Stimulated activated CD4-positive, alpha-beta T cell treated with anti-CD3 and anti-CD28 coated beads, Interleukin-1b, Interleukin-23, amount 100 ng/mL, for 4 hours (primary cell): ENCODE measurements around the gene ADNP2.

ENCODE experiments used
- DNase-seq, 2 donors: peaks; one replicate each; pipeline ENCODE4 v3.0.0-alpha.2; 2020; ENCODE audit warnings: low read depth in 2 of 2

The ADNP2 gene, protein sequence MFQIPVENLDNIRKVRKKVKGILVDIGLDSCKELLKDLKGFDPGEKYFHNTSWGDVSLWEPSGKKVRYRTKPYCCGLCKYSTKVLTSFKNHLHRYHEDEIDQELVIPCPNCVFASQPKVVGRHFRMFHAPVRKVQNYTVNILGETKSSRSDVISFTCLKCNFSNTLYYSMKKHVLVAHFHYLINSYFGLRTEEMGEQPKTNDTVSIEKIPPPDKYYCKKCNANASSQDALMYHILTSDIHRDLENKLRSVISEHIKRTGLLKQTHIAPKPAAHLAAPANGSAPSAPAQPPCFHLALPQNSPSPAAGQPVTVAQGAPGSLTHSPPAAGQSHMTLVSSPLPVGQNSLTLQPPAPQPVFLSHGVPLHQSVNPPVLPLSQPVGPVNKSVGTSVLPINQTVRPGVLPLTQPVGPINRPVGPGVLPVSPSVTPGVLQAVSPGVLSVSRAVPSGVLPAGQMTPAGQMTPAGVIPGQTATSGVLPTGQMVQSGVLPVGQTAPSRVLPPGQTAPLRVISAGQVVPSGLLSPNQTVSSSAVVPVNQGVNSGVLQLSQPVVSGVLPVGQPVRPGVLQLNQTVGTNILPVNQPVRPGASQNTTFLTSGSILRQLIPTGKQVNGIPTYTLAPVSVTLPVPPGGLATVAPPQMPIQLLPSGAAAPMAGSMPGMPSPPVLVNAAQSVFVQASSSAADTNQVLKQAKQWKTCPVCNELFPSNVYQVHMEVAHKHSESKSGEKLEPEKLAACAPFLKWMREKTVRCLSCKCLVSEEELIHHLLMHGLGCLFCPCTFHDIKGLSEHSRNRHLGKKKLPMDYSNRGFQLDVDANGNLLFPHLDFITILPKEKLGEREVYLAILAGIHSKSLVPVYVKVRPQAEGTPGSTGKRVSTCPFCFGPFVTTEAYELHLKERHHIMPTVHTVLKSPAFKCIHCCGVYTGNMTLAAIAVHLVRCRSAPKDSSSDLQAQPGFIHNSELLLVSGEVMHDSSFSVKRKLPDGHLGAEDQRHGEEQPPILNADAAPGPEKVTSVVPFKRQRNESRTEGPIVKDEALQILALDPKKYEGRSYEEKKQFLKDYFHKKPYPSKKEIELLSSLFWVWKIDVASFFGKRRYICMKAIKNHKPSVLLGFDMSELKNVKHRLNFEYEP

DNA sequence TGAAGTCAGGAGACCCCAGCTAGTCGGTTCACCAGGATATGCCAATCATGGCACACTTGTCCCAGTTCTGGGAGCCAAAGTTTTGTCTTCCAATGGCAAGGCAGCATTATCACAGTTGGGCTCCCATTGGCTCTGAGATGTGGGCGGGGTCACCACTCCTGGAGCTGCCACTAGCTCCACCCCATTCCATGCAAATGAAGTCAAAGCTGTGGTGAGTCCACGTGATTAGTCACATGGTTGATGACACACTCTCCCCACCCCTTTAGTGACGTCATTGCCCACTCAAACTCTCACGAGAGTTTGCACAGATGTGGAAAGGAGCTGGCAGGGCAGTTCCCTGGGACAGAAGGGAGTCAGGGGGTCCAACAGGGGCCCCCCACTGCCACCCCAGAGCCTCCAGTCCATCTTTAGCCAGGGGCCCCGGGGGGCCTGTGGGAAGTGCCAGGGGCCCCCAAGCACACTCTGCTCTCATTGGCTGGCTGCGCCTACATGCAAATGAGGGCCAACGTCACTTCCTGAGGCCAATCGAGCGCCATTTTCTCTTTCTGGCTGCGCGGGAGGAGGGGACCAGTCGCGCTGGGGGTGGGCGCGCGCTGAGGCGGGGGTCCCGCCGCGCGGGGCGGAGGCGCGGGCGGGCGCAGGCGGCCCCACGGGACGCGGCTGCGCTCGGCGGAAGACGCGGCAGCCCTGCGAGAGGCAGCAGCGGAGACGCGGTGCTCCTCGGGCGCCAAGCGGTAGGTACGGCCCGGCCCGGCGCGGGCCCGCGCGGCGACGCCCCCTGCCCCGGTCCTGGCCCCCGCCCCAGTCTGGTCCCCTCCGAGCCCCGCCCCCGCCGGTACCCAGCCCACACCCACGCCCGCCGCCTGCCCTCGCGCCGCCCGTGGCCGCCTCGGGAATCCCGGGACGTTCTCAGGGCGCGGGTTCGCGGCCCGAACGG, at the start of gene ADNP2:
ADNP2 (plus strand) TSS at position 524 of the 937 bp plus-strand sequence. CDS start 8,281 bp downstream, outside the sequence.
- peak; percentile 57 to 74 for DNase-seq

- no peak for DNase-seq
Measured at GRCh38 chr18:80059945-80060344, 49.1 kb upstream of the ADNP2 start.

- DNase-seq: no peak
Measured at GRCh38 chr18:80065705-80066104, 43.4 kb upstream of the ADNP2 start.

DNA sequence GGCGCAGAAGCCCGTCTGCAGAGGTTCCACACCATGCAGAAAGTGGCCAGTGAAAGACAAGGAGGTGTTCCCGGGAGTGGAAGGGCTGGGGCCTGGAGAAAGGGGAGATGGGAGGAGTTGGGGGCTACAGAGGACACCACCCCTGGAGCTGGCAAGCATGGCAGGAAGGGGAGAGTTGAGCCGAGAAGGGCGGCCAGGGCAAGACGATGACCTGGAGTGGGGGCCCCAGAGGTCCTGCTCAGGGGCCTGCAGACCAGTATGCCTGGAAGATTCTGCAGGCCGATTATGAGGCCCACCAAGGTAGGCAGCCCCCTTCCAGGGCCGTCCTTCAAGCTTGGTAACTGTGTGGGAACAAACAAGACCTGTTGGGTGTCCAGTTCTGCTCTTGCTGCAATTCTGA, 41.7 kb upstream of the ADNP2 start:
- no peak for DNase-seq

DNA sequence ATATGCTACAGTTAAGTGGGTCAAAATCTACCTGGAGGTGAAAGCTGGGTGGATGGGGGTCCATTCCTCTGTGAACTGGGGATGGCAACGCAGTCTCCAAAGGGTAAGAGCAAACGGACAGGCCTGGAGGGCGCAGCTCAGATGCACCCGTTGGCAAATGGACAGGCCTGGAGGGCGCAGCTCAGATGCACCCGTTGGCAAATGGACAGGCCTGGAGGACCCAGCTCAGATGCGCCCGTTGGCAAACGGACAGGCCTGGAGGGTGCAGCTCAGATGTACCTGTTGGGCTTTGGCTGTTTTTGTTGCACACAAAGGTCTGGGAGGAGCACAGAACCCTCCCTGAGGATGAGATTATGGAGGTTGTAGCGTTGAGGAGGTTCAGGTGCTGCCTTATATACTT, 41.2 kb upstream of the ADNP2 start:
- DNase-seq: no peak

DNA sequence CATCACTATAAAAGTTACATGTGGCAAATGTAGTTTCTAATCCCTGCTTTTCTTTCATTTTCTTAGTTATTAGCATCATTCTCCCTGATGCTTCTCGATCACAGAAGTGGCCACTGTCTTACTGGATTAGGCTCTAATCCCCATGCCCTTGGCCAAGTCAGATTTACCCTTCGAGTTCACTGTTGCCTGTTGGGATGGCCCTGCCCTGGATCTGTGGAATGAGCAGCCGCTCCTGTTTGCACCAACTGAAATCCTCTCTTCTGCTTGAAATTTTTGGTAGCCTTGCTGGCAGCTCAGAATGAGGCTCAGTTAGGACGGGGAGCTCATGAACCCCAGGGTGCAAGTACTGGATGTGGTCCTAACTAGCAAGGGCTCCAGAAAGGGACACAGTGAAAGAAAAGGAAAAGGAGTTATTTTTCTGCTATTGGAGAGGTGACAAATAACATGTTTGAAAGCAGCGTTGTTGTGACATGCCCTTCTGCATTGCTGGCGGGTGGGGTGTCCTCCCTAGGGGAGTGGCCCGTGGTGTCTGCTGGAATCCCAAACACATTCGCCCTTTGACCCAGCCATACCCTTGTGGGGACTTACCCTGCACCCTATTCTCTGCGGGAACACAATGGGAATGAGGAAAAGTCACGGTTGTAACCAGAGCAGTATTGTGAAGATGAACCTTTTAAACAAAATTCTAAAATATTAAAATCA, 40.3 kb upstream of the ADNP2 start:
- DNase-seq: no peak

GRCh38 chr18:80070825-80071224, 38.2 kb upstream of the ADNP2 start:
- DNase-seq: no peak

- DNase-seq: no peak
Measured at GRCh38 chr18:80074183-80074582, 34.9 kb upstream of the ADNP2 start.

DNA sequence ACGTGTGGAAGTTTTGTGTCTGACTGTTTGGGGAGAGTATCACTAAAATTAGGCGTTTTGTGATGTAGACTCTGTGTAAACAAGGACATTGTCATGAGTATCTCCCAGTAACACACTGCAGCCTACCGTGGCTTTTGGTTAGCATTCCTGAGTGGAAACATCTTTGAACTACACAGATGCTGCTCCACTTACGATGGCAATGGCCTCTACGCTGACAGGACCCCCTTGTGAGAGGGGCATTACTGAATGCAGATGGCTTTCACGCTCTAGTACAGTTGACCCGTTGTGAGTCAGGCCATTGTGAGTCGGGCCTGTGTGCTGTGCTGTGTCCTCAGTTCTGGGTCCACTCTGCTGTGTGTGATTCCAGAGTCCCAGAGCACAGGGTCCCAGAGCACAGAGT, 34.4 kb upstream of the ADNP2 start:
- no peak for DNase-seq

GRCh38 chr18:80075940-80076339, 33.1 kb upstream of the ADNP2 start:
- DNase-seq: no peak

- no peak for DNase-seq
Measured at GRCh38 chr18:80076379-80076778, 32.7 kb upstream of the ADNP2 start.

- no peak for DNase-seq
Measured at GRCh38 chr18:80077873-80078272, 31.2 kb upstream of the ADNP2 start.

DNA sequence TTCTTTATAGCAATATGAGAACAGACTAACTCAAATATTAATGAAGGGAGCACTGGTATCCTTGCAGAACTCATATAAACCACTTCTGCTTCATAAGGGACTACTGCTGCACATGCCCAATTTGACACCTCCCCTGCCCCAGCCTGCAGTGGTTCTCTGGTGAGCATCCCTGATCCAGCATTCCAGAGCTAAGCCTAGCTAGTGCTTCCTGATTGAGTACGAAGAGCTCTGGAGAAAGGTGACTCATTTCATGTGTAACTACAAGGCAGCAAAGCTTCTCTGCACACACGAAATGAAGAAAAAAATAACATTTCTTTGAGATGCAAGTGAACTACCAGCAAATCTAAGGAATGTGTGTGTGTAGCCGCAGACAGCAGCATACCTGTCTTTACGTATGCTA, 22.8 kb upstream of the ADNP2 start:
- no peak for DNase-seq

- no peak for DNase-seq
Measured at GRCh38 chr18:80088036-80088435, 21.0 kb upstream of the ADNP2 start.

DNA sequence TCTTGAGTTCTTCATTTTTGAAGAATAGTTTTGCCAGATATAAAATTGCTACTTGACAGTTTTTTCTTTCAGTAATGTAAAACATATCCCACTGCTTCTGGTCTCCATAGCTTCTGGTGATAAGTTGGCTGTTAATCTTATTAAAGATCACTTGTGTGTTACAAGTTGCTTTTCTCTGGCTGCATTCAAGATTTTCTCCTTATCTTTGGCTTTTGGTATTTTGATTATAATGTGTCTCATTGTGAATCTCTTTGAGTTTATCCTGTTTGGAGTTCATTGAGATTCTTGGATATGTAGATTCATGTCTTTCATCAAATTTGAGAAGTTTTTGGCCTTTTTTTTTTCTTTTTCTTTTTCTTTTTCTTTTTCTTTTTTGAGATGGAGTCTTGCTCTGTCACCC, 20.2 kb upstream of the ADNP2 start:
- no peak for DNase-seq

- DNase-seq: no peak
Measured at GRCh38 chr18:80095414-80095813, 13.6 kb upstream of the ADNP2 start.

- no peak for DNase-seq
Measured at GRCh38 chr18:80096032-80096565, 13.0 kb upstream of the ADNP2 start.

GRCh38 chr18:80097201-80097600, 11.9 kb upstream of the ADNP2 start:
- DNase-seq: no peak

GRCh38 chr18:80103231-80103630, 5.8 kb upstream of the ADNP2 start:
- no peak for DNase-seq

DNA sequence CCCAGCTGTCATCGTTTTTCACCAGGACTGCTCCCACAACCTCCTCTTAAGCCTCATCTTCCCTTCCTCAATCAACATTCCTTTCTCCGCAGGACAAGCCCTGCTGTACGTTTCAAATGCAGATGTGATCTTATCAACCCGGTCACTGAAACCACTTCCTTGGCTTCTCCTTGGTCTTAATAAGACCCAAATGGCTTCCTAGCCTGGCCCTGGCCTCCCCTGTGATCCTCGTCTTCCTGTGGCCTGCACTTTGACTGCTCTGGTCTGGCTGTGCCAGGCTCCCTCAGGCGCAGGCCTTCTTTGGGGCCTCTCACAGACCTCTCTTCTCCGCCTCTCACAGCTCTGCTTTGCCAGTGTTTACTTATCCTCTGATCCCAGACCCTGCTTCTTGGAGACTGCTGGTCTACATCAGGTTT, 4.7 kb upstream of the ADNP2 start:
- DNase-seq: no peak
